Osteoblast (primary cell): Measurements from ENCODE around the gene PIGW. TPM values are rescaled to one million over a fixed set of nuclear protein-coding genes. Genes with fewer than 3 reads are reported as not detected.

ENCODE experiments used
- DNase-seq: peaks from one replicate; pipeline ENCODE4 v3.0.0; 2011; ENCODE audit warnings: low spot score, mixed read lengths; ENCODE audit not compliant: insufficient read length; ENCODE audit errors: missing footprints
- H2AFZ ChIP-seq: 2 replicates; pipeline ENCODE4 v1.6.0; 2011; ENCODE audit warnings: mild to moderate bottlenecking, low read length
- H3K27ac ChIP-seq: 2 replicates; pipeline ENCODE4 v1.5.1; 2011; ENCODE audit warnings: mild to moderate bottlenecking, low read depth, low read length, moderate library complexity
- H3K27me3 ChIP-seq: 2 replicates; pipeline ENCODE4 v1.6.0; 2012; ENCODE audit warnings: mild to moderate bottlenecking, control low read depth, inconsistent platforms, low read length, moderate library complexity; ENCODE audit not compliant: insufficient read depth
- H3K36me3 ChIP-seq: 2 replicates; pipeline ENCODE4 v1.5.1; 2011; ENCODE audit warnings: mild to moderate bottlenecking, low read length, control low read depth, moderate library complexity; ENCODE audit not compliant: insufficient read depth
- H3K4me1 ChIP-seq: 2 replicates; pipeline ENCODE4 v1.5.1; 2011; ENCODE audit warnings: mild to moderate bottlenecking, low read length, control low read depth, moderate library complexity; ENCODE audit not compliant: insufficient read depth
- H3K4me2 ChIP-seq: 2 replicates; pipeline ENCODE4 v1.6.0; 2011; ENCODE audit warnings: mild to moderate bottlenecking, low read length; ENCODE audit not compliant: insufficient read depth
- H3K4me3 ChIP-seq: fragments of 200-600 bp; sonication (generic); 3 replicates; pipeline ENCODE4 v1.5.1; 2012; ENCODE audit warnings: mild to moderate bottlenecking, low read length, inconsistent platforms; ENCODE audit not compliant: insufficient read depth
- H3K79me2 ChIP-seq: 2 replicates; pipeline ENCODE4 v1.6.0; 2012; ENCODE audit warnings: mild to moderate bottlenecking, low read length, control low read depth, inconsistent platforms; ENCODE audit not compliant: insufficient read depth
- H3K9me3 ChIP-seq: 2 replicates; pipeline ENCODE4 v1.5.1; 2011; ENCODE audit warnings: low read depth, low read length, control low read depth
- H4K20me1 ChIP-seq: 2 replicates; pipeline ENCODE4 v1.6.0; 2012; ENCODE audit warnings: mild to moderate bottlenecking, low read length, control low read depth; ENCODE audit not compliant: insufficient read depth
- CTCF ChIP-seq: IDR thresholded peaks from 2 replicates; pipeline ENCODE4 v1.5.1; 2011; ENCODE audit warnings: mild to moderate bottlenecking, low read depth, low read length, moderate library complexity; ENCODE audit errors: extremely low read depth
- total RNA-seq: library from RNA; depleted of rRNA; stranded (reverse); fragments of >200 nt; gene quantifications from 2 replicates; pipeline ENCODE4 v1.2.3, GENCODE V29; 2012

Gene PIGW
- total RNA-seq, 1 donor, result 9.0 TPM

DNA sequence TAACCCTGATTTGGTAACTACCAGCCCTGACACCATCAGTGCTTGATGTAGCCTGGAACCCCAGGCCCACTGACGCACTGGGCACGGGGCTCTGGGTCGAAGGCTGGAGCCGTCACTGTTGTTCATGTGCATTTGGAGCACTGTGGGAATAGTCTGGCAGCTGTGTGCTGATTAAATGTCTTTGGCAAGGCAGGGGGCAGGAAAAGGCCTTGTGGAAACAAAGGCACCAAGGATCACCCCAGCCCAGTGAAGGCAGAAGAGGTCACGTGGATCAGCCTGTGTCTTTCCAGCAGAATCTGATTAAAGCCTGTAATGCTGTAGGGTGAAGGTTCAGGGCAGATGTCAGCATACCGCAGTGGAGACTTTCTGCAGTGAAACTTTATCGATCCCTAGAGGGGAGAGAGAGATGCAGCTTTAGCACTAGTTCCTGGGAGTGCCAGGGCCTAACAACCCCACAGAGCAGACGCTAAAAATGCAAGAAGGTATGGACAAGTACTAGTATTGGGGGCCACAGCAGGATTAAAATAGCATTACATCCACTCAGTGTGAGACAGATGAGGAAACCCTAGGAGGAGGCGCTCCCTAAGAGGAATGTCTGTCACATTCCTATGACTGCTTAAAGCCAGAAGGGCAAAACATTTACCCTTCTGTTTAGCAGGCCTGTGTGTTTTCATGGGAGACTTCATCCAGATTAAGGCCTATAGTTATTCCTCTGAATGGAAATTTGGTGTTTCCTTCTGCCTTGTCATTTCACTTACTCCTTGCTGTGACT is 38.6 kb upstream of the PIGW start:
- H3K27me3 ChIP-seq, result no peaks in the 10 kb centered on the region
- no peak for DNase-seq
- H3K4me2 ChIP-seq, result no peak overlapping the region
- TF ChIP-seq CTCF, result no peak
- H3K9me3 ChIP-seq, result no peaks in the 10 kb centered on the region
- peaks cover 11% of the 10 kb centered on the region for H3K79me2 ChIP-seq
- peaks cover 6% of the 10 kb centered on the region for H3K4me1 ChIP-seq
- H3K36me3 ChIP-seq, result peaks cover 80% of the 10 kb centered on the region
- no peak overlapping the region for H2AFZ ChIP-seq
- peaks cover 3% of the 10 kb centered on the region for H4K20me1 ChIP-seq
- no peak overlapping the region for H3K27ac ChIP-seq
- H3K4me3 ChIP-seq, result no peak overlapping the region

GRCh38 chr17:36498155-36498554 is 36.6 kb upstream of the PIGW start:
- H3K79me2 ChIP-seq, result no peaks in the 10 kb centered on the region
- TF ChIP-seq CTCF, result no peak
- no peaks in the 10 kb centered on the region for H3K27me3 ChIP-seq
- H3K4me3 ChIP-seq, result no peak overlapping the region
- H2AFZ ChIP-seq, result no peak overlapping the region
- H3K9me3 ChIP-seq, result no peaks in the 10 kb centered on the region
- no peak overlapping the region for H3K4me2 ChIP-seq
- H3K36me3 ChIP-seq, result peaks cover 67% of the 10 kb centered on the region
- H3K27ac ChIP-seq, result no peak overlapping the region
- peaks cover 6% of the 10 kb centered on the region for H3K4me1 ChIP-seq
- no peak for DNase-seq
- H4K20me1 ChIP-seq, result peaks cover 3% of the 10 kb centered on the region

DNA sequence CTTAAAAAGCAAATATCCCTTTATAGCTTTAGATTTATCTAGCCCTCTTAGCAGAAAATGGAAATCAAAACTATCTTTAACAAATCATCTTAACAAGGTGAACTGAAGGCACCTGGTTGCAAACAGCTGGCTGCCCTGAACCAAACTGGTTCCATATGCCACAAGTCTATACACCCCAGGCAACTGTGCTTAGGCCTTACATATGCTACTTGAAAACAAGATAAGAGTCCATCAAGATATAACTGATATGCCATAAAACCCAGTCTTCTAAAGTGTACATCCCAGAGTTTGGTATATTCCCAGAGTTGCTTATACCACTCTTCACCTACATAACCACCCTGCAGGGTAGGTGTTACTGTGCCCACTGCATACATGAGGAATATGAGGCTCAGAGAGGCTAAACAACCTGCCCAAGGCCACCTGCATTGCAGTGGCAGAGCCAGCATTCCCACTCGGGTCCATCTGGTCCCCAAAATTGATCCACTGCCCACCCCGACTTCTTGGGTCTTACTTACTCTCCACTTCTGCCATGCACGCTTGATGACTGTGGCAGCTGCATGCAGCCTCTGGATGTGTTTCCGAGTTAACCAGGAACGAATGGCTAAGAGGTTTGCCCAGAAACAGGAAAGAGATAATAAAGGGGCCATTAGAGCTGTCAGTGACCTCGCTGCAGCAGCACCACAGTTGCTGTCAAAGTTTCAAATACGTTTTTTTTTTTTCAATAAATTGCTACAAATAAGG is 36.1 kb upstream of the PIGW start:
- Histone ChIP-seq H2AFZ (no peak overlapping the region), H3K4me1 (peaks cover 6% of the 10 kb centered on the region), H3K27me3 (no peaks in the 10 kb centered on the region), H3K4me3 (no peak overlapping the region), H3K79me2 (no peaks in the 10 kb centered on the region), H3K4me2 (no peak overlapping the region), H3K27ac (no peak overlapping the region), H3K9me3 (no peaks in the 10 kb centered on the region), H4K20me1 (peaks cover 3% of the 10 kb centered on the region), H3K36me3 (peaks cover 69% of the 10 kb centered on the region)
- no peak for TF ChIP-seq CTCF
- DNase-seq, result no peak

GRCh38 chr17:36500745-36501225 is 34.0 kb upstream of the PIGW start:
- H3K27me3 ChIP-seq, result no peaks in the 10 kb centered on the region
- H4K20me1 ChIP-seq, result no peaks in the 10 kb centered on the region
- TF ChIP-seq CTCF, result no peak
- H3K4me2 ChIP-seq, result no peak overlapping the region
- H3K9me3 ChIP-seq, result no peaks in the 10 kb centered on the region
- H3K4me1 ChIP-seq, result peaks cover 6% of the 10 kb centered on the region
- peaks cover 64% of the 10 kb centered on the region for H3K36me3 ChIP-seq
- H3K4me3 ChIP-seq, result no peak overlapping the region
- no peaks in the 10 kb centered on the region for H3K79me2 ChIP-seq
- DNase-seq, result no peak
- no peak overlapping the region for H3K27ac ChIP-seq
- no peak overlapping the region for H2AFZ ChIP-seq
